H1 (cell line): ENCODE measurements around the gene RPL31. TPM values are rescaled to one million over a fixed set of nuclear protein-coding genes. Genes with fewer than 3 reads are reported as not detected.

Experiments
- CHD7 ChIP-seq: fragments of 300-600 bp; sonication (generic); IDR thresholded peaks from 2 replicates; pipeline ENCODE4 v1.7.1; 2012; ENCODE audit warnings: low read length, moderate library complexity, mild to moderate bottlenecking, inconsistent platforms; ENCODE audit not compliant: insufficient replicate concordance
- SUZ12 ChIP-seq: fragments of 200-600 bp; sonication (generic); IDR thresholded peaks from 2 replicates; pipeline ENCODE4 v1.6.1; 2012; ENCODE audit warnings: mild to moderate bottlenecking, inconsistent platforms, low read length, moderate library complexity, mixed read lengths
- YY1 ChIP-seq: IDR thresholded peaks from 2 replicates; pipeline ENCODE4 v1.6.1; 2011; ENCODE audit warnings: low read depth, mild to moderate bottlenecking, low read length
- polyA plus RNA-seq, 7 experiments: library from polyadenylated mRNA; depleted of rRNA in 3 of 7; stranded (reverse) in 5 of 7; unstranded in 2 of 7; fragments of >200 nt in 5 of 7; fragments of 200-250 nt in 2 of 7; gene quantifications; 1 replicate in 5 of 7; 2 replicates in 1 of 7; 4 replicates in 1 of 7; pipeline versions ENCODE4 v1.2.1 to v1.2.3, GENCODE V29; 2011 to 2013; ENCODE audit warnings: missing spikeins in 2 of 7, mixed read lengths in 2 of 7
- total RNA-seq: library from RNA; stranded (reverse); fragmentation: NEBNext Ultra II Directional; extraction: Animal tissue kit (Norgen Biotek cat#: 25700); gene quantifications from 2 replicates; pipeline ENCODE4 v1.2.1, GENCODE V29; 2021

Gene RPL31
- total and polyA plus RNA-seq, 2 of the 8 experiments (the other 6 are each of a cell fraction or from before 2014, with no cell fraction given) = 1,463 to 1,722 TPM

- TF ChIP-seq CHD7 = no peak
- TF ChIP-seq YY1 = no peak
- TF ChIP-seq SUZ12 = no peak
Observed at GRCh38 chr2:100978582-100979191, 23.4 kb upstream of the RPL31 start (continued).
